Measurements from ENCODE around the gene CHRM2. TPM values are rescaled to one million over a fixed set of nuclear protein-coding genes. Genes with fewer than 3 reads are reported as not detected.

CHRM2 gene
- total RNA-seq, 1 experiment from 2014 or later, result not detected

- TF ChIP-seq CBX3 (IDR thresholded peaks at IDR 0.05; ENCODE audit: low read depth) (no peak), YY1 (IDR thresholded peaks at IDR 0.05; ENCODE audit: extremely low read depth, insufficient replicate concordance, low read depth, low read length) (no peak), JUND (IDR thresholded peaks at IDR 0.05) (no peak), EZH2phosphoT487 (IDR thresholded peaks at IDR 0.05; ENCODE audit: borderline replicate concordance) (no peak), CEBPB (IDR thresholded peaks at IDR 0.05; ENCODE audit: low read depth) (no peak), REST (IDR thresholded peaks at IDR 0.05; ENCODE audit: low read depth) (no peak), EGR1 (IDR thresholded peaks at IDR 0.05; ENCODE audit: low read depth) (no peak), FOSL1 (IDR thresholded peaks at IDR 0.05; ENCODE audit: low read depth) (no peak), POLR2A (IDR thresholded peaks at IDR 0.05; ENCODE audit: borderline replicate concordance, extremely low read depth, insufficient read depth, insufficient read length) (no peak), RAD21 (IDR thresholded peaks at IDR 0.05; ENCODE audit: low read depth) (no peak), POLR2AphosphoS5 (IDR thresholded peaks at IDR 0.05; ENCODE audit: low read depth, low read length) (no peak), ELF1 (IDR thresholded peaks at IDR 0.05; ENCODE audit: borderline replicate concordance, low read depth) (no peak)
- Histone ChIP-seq H3K27me3 (ENCODE audit: insufficient read depth, low read length) (no peaks in the 10 kb centered on the region), H3K27ac (ENCODE audit: low read depth, low read length) (no peak overlapping the region), H4K20me1 (ENCODE audit: insufficient read depth) (no peaks in the 10 kb centered on the region), H3K9me2 (ENCODE audit: insufficient read depth) (no peaks in the 10 kb centered on the region), H3K9ac (ENCODE audit: low read length) (no peak overlapping the region), H3K4me3 (replicated peaks in 1 of 2; ENCODE audit: low read depth in 1 of 2, low read length in 2 of 2) (no peak overlapping the region), H2AFZ (ENCODE audit: low read depth, low read length, poor library complexity, severe bottlenecking) (no peak overlapping the region), H3K4me2 (ENCODE audit: low read length) (no peak overlapping the region), H3K36me3 (ENCODE audit: control insufficient read depth in 1 of 2, insufficient read depth in 2 of 2, low read length in 2 of 2) (no peaks in the 10 kb centered on the region), H3K4me1 (ENCODE audit: control insufficient read depth in 1 of 2, insufficient read depth in 2 of 2, low read length in 2 of 2) (no peaks in the 10 kb centered on the region), H3K79me2 (ENCODE audit: insufficient read depth, low read length) (no peaks in the 10 kb centered on the region), H3K9me3 (ENCODE audit: control insufficient read depth in 1 of 2, insufficient read depth in 1 of 2, low read depth in 1 of 2, low read length in 2 of 2) (peaks cover 0 to 6% of the 10 kb centered on the region in 2 experiments; a peak in 2 of 4 replicates)
- BruUV-seq (replicated peaks), result no TSS peak
- POLR2A ChIA-PET, result no interaction called here
- RAD21 ChIA-PET (ENCODE audit: low non-redundant PET in 1 of 2, low total read pairs in 2 of 2, uncharacterized antibody in 2 of 2, unreplicated experiment in 2 of 2), result no interaction called here
- CTCF ChIA-PET, result no interaction called here
- DNase-seq (ENCODE audit: low read depth, low spot score) (no peak), ATAC-seq (no peak)
- intact Hi-C loops (cut with micrococcal nuclease), result no loop called here
Observed at GRCh38 chr7:136950331-136950730, 81.9 kb downstream of the CHRM2 start.
